Aorta (tissue), 5 donors: ENCODE measurements around the gene CRYBB1. TPM values are rescaled to one million over a fixed set of nuclear protein-coding genes. Genes with fewer than 3 reads are reported as not detected.
A peak's percentile ranks its signal among the peaks of the same experiment; 100 is the strongest.

ENCODE experiments used
- ATAC-seq: fragments of 200-7000 bp; cut with Tn5 transposase; one replicate; pipeline ENCODE4 v1.9.1; 2022; ENCODE audit warnings: moderate library complexity; ENCODE audit not compliant: low FRiP score
- DNase-seq, 2 donors: peaks; one replicate each; pipeline ENCODE4 v3.0.0-alpha.2; 2020
- H3K27ac ChIP-seq, 2 donors: one replicate each; pipeline ENCODE4 v1.5.1; 2013; ENCODE audit warnings: low read length in 2 of 2, mild to moderate bottlenecking in 2 of 2, moderate library complexity in 2 of 2, control low read depth in 1 of 2, inconsistent platforms in 1 of 2, low read depth in 1 of 2
- H3K27me3 ChIP-seq, 2 donors: one replicate each; pipeline ENCODE4 v1.6.1; 2013; ENCODE audit warnings: control low read depth in 1 of 2, low read length in 1 of 2, mild to moderate bottlenecking in 1 of 2, moderate library complexity in 1 of 2; ENCODE audit not compliant: insufficient read depth in 2 of 2, control insufficient read depth in 1 of 2
- H3K36me3 ChIP-seq, 2 donors: one replicate each; pipeline ENCODE4 v1.6.1; 2013; ENCODE audit warnings: control low read depth in 1 of 2, low read length in 1 of 2, mild to moderate bottlenecking in 1 of 2; ENCODE audit not compliant: insufficient read depth in 2 of 2, control insufficient read depth in 1 of 2
- H3K4me1 ChIP-seq, 2 donors: one replicate each; pipeline ENCODE4 v1.6.1; 2013; ENCODE audit warnings: low read length in 2 of 2, control low read depth in 1 of 2, mild to moderate bottlenecking in 1 of 2, moderate library complexity in 1 of 2; ENCODE audit not compliant: insufficient read depth in 2 of 2, control insufficient read depth in 1 of 2
- H3K4me3 ChIP-seq, 2 donors: one replicate each; pipeline ENCODE4 v1.5.1; 2013; ENCODE audit warnings: low read length in 2 of 2, control low read depth in 1 of 2, mild to moderate bottlenecking in 1 of 2
- H3K9me3 ChIP-seq: one replicate; pipeline ENCODE4 v1.6.1; 2013; ENCODE audit warnings: mild to moderate bottlenecking, low read length; ENCODE audit not compliant: control insufficient read depth
- WGBS, 2 donors: extraction: QIAGEN DNeasy Blood & Tissue Kit; methylation state at CpG; one replicate each; pipeline ENCODE4 v1.1.7; 2013; 5-methylcytosine and 5-hydroxymethylcytosine counted together
- intact Hi-C, 2 donors: fragments of 100-400 bp; cut with DNase I; formaldehyde crosslinking; loops; one replicate each; pipeline versions ENCODE4 v1.14.2 to v1.15.0; 2022
- polyA plus RNA-seq, 2 donors: library from polyadenylated mRNA; stranded (reverse); fragments of 200-250 nt; gene quantifications; one replicate each; pipeline ENCODE4 v1.2.3, GENCODE V29; 2013
- total RNA-seq, 2 donors: library from RNA; stranded (reverse); fragmentation: NEBNext Ultra II Directional; extraction: Animal tissue kit (Norgen Biotek cat#: 25700); gene quantifications; one replicate each; pipeline ENCODE4 v1.2.1, GENCODE V29; 2021
- donor health status: healthy with polysubstance abuse.
- donor health status: Bipolar disorder and iron deficiency.
- donor health status: DM: no; HTN: no; CAD: no.
- donor health status: DM: no; HTN: no; CAD: no.
- donor health status: DM: yes; HTN: yes; CAD: no.

Gene CRYBB1
- total and polyA plus RNA-seq, 4 donors: 0.43 to 4.4 (median 1.4) TPM

- 64 to 66% methylated on average over 14 of the region's 14 CpGs for WGBS, 2 donors
- DNase-seq (no peak), ATAC-seq (no peak)
- Histone ChIP-seq H3K27ac (no peak overlapping the region), H3K27me3 (no peaks in the 10 kb centered on the region), H3K9me3 (no peaks in the 10 kb centered on the region), H3K4me3 (peak overlapping the region in 1 of 2 donors; percentile 59), H3K4me1 (no peaks in the 10 kb centered on the region), H3K36me3 (no peaks in the 10 kb centered on the region)
- intact Hi-C loops: no loop called here
Observed at GRCh38 chr22:26588729-26589366, 29.0 kb downstream of the CRYBB1 start.

- Histone ChIP-seq H3K4me3 (no peak overlapping the region), H3K27ac (no peak overlapping the region), H3K36me3 (no peaks in the 10 kb centered on the region), H3K27me3 (no peaks in the 10 kb centered on the region), H3K9me3 (no peaks in the 10 kb centered on the region), H3K4me1 (no peaks in the 10 kb centered on the region)
- DNase-seq (no peak), ATAC-seq (no peak)
- intact Hi-C loops: no loop called here
- WGBS, 2 donors: 91 to 97% methylated on average over 4 of the region's 4 CpGs
Observed at GRCh38 chr22:26587991-26588613, 29.7 kb downstream of the CRYBB1 start.

- Histone ChIP-seq H3K27me3 (no peaks in the 10 kb centered on the region), H3K4me3 (no peak overlapping the region), H3K4me1 (no peaks in the 10 kb centered on the region), H3K27ac (no peak overlapping the region), H3K36me3 (no peaks in the 10 kb centered on the region), H3K9me3 (no peaks in the 10 kb centered on the region)
- ATAC-seq (no peak), DNase-seq (no peak)
- intact Hi-C loops: no loop called here
- WGBS, 2 donors: 84 to 90% methylated on average over 11 of the region's 11 CpGs
Observed at GRCh38 chr22:26586556-26587325, 31.1 kb downstream of the CRYBB1 start.

DNA sequence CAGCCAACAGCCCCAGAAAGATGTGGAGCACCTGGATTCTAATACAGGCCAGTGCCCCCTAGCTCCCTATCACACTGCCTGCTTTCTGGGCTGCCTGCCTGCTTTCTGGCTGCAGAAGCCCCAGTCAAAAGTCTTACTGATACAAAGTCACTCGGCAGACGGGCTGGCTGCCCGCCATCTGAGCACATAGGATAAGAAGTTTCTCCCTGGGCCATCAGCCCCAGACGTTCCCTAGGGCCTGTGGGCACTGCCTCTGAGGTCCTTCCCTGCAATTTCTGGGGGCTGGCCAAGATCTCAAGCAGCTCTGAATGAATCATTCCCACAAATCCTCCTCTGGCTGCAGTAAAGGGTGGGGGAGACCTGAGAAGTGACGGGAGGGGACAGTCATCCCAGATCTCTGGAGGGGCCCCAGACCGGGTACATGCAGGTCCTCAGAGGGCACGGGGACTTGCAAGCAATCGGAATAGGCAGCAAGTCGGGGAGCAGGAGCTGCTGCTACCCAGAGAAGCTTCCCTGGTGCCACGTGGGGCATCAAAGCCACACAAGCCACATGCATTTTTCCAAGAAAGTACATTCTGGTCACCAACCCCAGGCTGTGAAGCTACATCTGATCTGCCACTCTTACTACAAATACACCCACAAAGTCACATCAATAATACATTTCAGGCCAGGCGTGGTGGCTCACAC, 32.6 kb downstream of the CRYBB1 start:
- DNase-seq (peak; percentile 74 to 84), ATAC-seq (no peak)
- H3K4me1 ChIP-seq: no peaks in the 10 kb centered on the region
- no peaks in the 10 kb centered on the region for H3K36me3 ChIP-seq
- H3K4me3 ChIP-seq: no peak overlapping the region
- intact Hi-C loops: no loop called here
- WGBS, 2 donors: 18 to 19% methylated on average over 11 of the region's 11 CpGs
- no peak overlapping the region for H3K27ac ChIP-seq
- no peaks in the 10 kb centered on the region for H3K27me3 ChIP-seq
- H3K9me3 ChIP-seq: no peaks in the 10 kb centered on the region

GRCh38 chr22:26584010-26584409, 33.8 kb downstream of the CRYBB1 start:
- Histone ChIP-seq H3K4me1 (no peaks in the 10 kb centered on the region), H3K36me3 (no peaks in the 10 kb centered on the region), H3K27me3 (no peaks in the 10 kb centered on the region), H3K27ac (no peak overlapping the region), H3K9me3 (no peaks in the 10 kb centered on the region), H3K4me3 (no peak overlapping the region)
- WGBS, 2 donors: 73 to 78% methylated on average over 4 of the region's 4 CpGs
- intact Hi-C loops: no loop called here
- ATAC-seq (no peak), DNase-seq (no peak)

- Histone ChIP-seq H3K9me3 (no peaks in the 10 kb centered on the region), H3K27me3 (no peaks in the 10 kb centered on the region), H3K36me3 (no peaks in the 10 kb centered on the region), H3K27ac (no peak overlapping the region), H3K4me1 (no peaks in the 10 kb centered on the region), H3K4me3 (no peak overlapping the region)
- DNase-seq (no peak), ATAC-seq (no peak)
- 96 to 97% methylated on average over 8 of the region's 8 CpGs for WGBS, 2 donors
- intact Hi-C loops: no loop called here
Observed at GRCh38 chr22:26581633-26582168, 36.1 kb downstream of the CRYBB1 start.

DNA sequence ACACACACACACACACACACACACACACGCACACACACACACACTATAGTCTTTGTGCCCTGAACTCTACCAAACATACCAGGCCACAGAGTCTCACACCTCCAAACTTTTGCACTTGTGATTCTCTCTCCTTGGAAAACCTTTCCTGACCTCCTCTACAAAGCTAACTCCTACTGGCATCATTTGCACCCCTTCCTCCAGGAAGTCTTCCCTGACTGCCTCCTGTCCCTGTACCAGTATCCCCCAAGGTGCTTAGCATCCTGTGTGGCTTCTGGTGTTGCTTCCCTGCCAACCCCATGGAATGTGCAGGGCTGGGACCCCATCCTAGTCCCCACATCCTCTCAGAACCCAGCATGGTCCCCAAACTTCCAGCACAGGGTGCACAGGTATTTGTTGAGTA, 36.8 kb downstream of the CRYBB1 start:
- intact Hi-C loops: no loop called here
- WGBS, 2 donors: 60 to 78% methylated on average over 1 of the region's 1 CpG
- Histone ChIP-seq H3K27ac (no peak overlapping the region), H3K9me3 (no peaks in the 10 kb centered on the region), H3K27me3 (no peaks in the 10 kb centered on the region), H3K36me3 (no peaks in the 10 kb centered on the region), H3K4me3 (no peak overlapping the region), H3K4me1 (no peaks in the 10 kb centered on the region)
- ATAC-seq: no peak
- DNase-seq: no peak

DNA sequence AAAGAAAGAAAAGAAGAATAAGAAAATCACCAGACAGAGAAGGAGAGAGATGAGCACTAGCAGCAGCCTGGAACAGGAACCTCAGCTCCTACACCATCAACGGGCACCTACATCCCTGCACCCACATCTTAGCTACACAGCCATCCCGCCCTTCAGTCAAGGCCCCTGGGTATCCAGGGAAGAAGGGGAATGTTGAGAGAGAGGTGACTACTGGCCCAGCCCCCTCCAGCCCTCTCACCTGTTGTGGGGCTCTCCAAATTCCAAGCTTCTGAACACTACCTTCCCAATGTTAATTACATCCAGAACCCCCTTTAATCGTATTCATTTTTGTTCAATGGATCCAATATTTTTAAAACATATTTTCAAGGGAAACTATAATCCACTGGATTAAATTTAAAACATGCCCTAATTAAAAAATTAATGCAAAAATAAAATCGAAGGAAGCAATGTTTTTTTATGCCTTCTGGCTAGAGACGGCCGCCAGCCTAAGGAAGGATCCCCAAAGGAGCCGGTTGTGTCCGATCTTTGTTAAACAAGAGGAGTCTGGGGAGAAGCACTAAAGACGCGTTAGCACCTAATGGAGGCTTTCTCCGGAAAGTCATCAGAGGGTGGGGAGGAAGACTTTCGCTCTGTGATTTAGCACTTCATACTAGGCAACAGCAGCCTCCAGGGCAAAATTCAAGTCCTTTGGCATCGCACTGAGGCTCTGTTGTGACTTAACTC, 37.4 kb downstream of the CRYBB1 start:
- H3K36me3 ChIP-seq: no peaks in the 10 kb centered on the region
- no peak overlapping the region for H3K27ac ChIP-seq
- no peak overlapping the region for H3K4me3 ChIP-seq
- H3K9me3 ChIP-seq: no peaks in the 10 kb centered on the region
- intact Hi-C loops: no loop called here
- no peak for DNase-seq
- no peaks in the 10 kb centered on the region for H3K4me1 ChIP-seq
- 82 to 84% methylated on average over 13 of the region's 13 CpGs for WGBS, 2 donors
- H3K27me3 ChIP-seq: no peaks in the 10 kb centered on the region
- no peak for ATAC-seq
